IPS-20b (cell line): ENCODE measurements around the gene FGD4.

ENCODE experiments used
- H3K27ac ChIP-seq: one replicate; pipeline ENCODE4 v1.5.1; 2013; ENCODE audit warnings: low read length
- H3K27me3 ChIP-seq: 2 replicates; pipeline ENCODE4 v1.6.1; 2013; ENCODE audit warnings: mild to moderate bottlenecking, low read length, inconsistent platforms; ENCODE audit not compliant: insufficient read depth
- H3K36me3 ChIP-seq: 2 replicates; pipeline ENCODE4 v1.6.1; 2013; ENCODE audit warnings: low read depth, mild to moderate bottlenecking, inconsistent platforms, low read length, moderate library complexity; ENCODE audit not compliant: insufficient read depth
- H3K4me1 ChIP-seq: 2 replicates; pipeline ENCODE4 v1.6.1; 2013; ENCODE audit warnings: mild to moderate bottlenecking, control low read depth, inconsistent platforms, low read length, moderate library complexity; ENCODE audit not compliant: insufficient read depth
- H3K4me3 ChIP-seq: 2 replicates; pipeline ENCODE4 v1.5.1; 2013; ENCODE audit warnings: mild to moderate bottlenecking, low read length, inconsistent platforms
- H3K9ac ChIP-seq: 2 replicates; pipeline ENCODE4 v1.6.1; 2013; ENCODE audit warnings: low read depth, mild to moderate bottlenecking, inconsistent platforms, low read length, moderate library complexity
- H3K9me3 ChIP-seq: 2 replicates; pipeline ENCODE4 v1.6.1; 2013; ENCODE audit warnings: mild to moderate bottlenecking, low read depth, low read length, inconsistent platforms; ENCODE audit not compliant: insufficient read depth

FGD4 gene

DNA sequence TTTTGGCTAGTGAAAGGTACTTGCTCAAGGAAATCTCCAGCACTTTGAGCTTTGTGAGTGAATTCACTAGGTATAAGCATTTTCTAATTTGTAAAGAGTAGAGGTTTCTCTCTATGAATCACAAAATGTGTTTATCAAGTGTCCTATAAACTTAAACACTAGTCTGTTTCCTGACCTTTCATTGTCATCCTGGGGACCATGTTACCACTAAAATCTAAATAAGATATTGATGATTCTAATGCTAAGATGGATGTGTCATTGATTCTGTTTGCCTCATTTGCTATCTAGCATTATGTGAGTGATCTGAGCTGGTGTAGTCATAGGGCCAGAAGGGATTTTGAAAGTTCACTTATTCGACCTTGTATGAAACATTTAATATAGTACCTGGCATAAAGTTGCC is 199.3 kb downstream of the FGD4 start:
- H3K27ac ChIP-seq, result no peak overlapping the region
- H3K4me1 ChIP-seq, result peaks cover 4% of the 10 kb centered on the region; the same call in 1 of the 2 replicates
- H3K4me3 ChIP-seq, result no peak overlapping the region
- H3K9ac ChIP-seq, result no peak overlapping the region
- peaks cover 63% of the 10 kb centered on the region for H3K36me3 ChIP-seq
- H3K27me3 ChIP-seq, result no peaks in the 10 kb centered on the region
- H3K9me3 ChIP-seq, result peaks cover 4% of the 10 kb centered on the region; the same call in 1 of the 2 replicates

DNA sequence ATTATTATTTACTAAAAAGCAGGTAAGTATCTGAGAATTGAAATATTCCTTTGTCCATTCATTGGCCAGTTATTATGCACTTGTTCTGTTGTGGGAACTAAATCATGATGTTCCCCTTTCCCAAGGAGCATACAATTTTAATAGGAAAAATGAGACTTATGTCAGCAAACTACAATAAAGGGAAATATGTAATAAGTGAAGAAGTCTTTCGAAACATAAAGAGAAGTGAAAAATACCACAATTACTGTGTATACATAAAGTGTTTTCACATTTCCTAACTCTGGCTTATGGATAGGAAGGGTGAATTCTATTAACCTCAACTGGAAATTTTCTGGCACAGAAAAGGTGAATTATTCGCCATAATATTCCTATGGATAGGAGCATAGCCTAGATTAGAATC is 201.3 kb downstream of the FGD4 start:
- no peaks in the 10 kb centered on the region for H3K9me3 ChIP-seq
- peaks cover 76% of the 10 kb centered on the region for H3K36me3 ChIP-seq
- H3K4me3 ChIP-seq, result no peak overlapping the region
- no peak overlapping the region for H3K9ac ChIP-seq
- no peak overlapping the region for H3K27ac ChIP-seq
- H3K4me1 ChIP-seq, result peaks cover under 1% of the 10 kb centered on the region
- H3K27me3 ChIP-seq, result no peaks in the 10 kb centered on the region

DNA sequence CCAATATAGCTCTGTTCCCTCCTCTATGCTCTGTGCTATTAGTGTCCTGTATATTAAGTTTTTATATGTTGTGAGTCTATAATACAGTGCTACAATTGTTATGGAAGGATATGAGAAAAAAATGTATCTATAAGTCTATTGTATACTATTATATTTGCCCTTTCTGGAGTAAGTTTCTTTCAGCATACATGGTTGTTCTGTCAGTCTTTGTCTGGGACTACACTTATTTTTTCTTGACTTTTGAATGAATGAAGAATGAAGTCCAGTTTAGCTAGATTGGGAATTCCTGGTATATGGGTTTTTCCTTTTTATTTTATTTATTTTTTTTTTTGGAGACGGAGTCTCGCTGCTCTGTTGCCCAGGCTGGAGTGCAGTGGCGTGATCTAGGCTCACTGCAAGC is 203.7 kb downstream of the FGD4 start:
- no peak overlapping the region for H3K9ac ChIP-seq
- no peaks in the 10 kb centered on the region; the same call in 1 of the 2 replicates for H3K4me1 ChIP-seq
- no peaks in the 10 kb centered on the region for H3K9me3 ChIP-seq
- H3K27ac ChIP-seq, result no peak overlapping the region
- H3K27me3 ChIP-seq, result no peaks in the 10 kb centered on the region
- peaks cover 87% of the 10 kb centered on the region for H3K36me3 ChIP-seq
- no peak overlapping the region for H3K4me3 ChIP-seq

DNA sequence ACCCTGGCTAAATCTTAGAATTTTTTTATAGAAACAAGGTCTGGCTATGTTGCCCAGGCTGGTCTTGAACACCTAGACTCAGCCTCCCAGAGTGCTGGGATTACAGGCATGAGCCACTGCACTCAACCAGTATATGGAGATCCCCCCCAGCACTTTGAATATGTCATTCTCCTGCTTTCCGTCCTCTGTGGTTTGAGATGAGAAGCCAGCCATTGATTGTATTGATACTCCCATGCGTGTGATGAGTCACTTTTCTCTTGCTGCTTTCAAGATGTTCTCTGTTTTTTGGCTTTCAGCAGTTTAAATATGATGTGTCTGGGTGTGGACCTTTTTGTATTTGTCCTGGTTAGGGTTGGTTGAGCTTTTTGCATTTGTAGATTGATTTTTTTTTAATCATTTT is 204.5 kb downstream of the FGD4 start:
- Histone ChIP-seq H3K9ac (no peak overlapping the region), H3K4me1 (no peaks in the 10 kb centered on the region; the same call in 1 of the 2 replicates), H3K27ac (no peak overlapping the region), H3K27me3 (no peaks in the 10 kb centered on the region), H3K9me3 (no peaks in the 10 kb centered on the region), H3K36me3 (peaks cover 86% of the 10 kb centered on the region), H3K4me3 (no peak overlapping the region)

DNA sequence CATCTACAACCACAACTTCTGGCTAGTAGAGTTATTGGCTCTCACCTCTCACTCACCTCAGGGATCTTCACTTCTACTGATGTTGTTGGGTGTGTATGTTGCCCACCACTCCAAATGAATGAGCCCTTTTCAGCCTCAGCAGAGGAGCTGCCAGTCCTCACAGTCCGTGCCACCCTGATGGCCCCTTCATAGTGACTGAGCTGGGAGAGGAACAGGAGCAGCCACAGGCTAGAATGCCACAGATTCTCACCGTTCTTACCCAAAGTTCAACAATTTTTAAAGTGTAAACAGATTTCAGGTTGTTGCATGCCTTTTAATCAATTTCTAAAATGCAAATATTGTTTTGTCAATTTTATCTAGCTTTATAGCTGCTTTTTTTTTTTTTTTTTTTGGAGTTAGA is 205.2 kb downstream of the FGD4 start:
- H3K27me3 ChIP-seq, result no peaks in the 10 kb centered on the region
- no peak overlapping the region for H3K27ac ChIP-seq
- H3K4me1 ChIP-seq, result no peaks in the 10 kb centered on the region; the same call in 1 of the 2 replicates
- H3K9ac ChIP-seq, result no peak overlapping the region
- no peak overlapping the region for H3K4me3 ChIP-seq
- H3K9me3 ChIP-seq, result no peaks in the 10 kb centered on the region
- H3K36me3 ChIP-seq, result peaks cover 91% of the 10 kb centered on the region

GRCh38 chr12:32605326-32606095 is 206.2 kb downstream of the FGD4 start:
- H3K4me1 ChIP-seq, result no peaks in the 10 kb centered on the region; the same call in 1 of the 2 replicates
- H3K9ac ChIP-seq, result no peak overlapping the region
- H3K27me3 ChIP-seq, result no peaks in the 10 kb centered on the region
- no peak overlapping the region for H3K4me3 ChIP-seq
- no peaks in the 10 kb centered on the region for H3K9me3 ChIP-seq
- H3K27ac ChIP-seq, result no peak overlapping the region
- H3K36me3 ChIP-seq, result peaks cover 91% of the 10 kb centered on the region

DNA sequence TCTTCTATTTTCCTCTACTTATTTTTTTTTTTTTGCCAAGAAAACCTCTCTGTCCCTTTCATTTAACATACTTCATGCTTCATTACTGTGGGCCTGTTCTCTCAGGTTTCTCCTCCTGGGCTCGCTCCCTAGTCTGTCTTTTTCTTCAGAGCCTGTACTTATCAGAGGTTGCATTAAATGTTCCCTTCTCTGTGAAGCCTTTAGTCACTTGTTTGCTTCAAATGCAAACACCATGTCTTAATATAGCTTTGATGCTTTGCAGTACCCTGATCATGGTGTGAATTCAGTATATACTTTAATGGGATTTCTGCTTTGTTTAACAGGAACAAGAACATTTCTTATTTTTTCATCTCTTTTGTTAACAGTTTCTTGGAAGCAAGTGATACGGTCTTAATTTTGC is 207.1 kb downstream of the FGD4 start:
- no peak overlapping the region for H3K27ac ChIP-seq
- no peak overlapping the region for H3K4me3 ChIP-seq
- no peak overlapping the region for H3K9ac ChIP-seq
- H3K27me3 ChIP-seq, result no peaks in the 10 kb centered on the region
- no peaks in the 10 kb centered on the region for H3K9me3 ChIP-seq
- peaks cover 91% of the 10 kb centered on the region for H3K36me3 ChIP-seq
- no peaks in the 10 kb centered on the region; the same call in 1 of the 2 replicates for H3K4me1 ChIP-seq

GRCh38 chr12:32609966-32610365 is 210.6 kb downstream of the FGD4 start:
- H3K27ac ChIP-seq, result no peak overlapping the region

DNA sequence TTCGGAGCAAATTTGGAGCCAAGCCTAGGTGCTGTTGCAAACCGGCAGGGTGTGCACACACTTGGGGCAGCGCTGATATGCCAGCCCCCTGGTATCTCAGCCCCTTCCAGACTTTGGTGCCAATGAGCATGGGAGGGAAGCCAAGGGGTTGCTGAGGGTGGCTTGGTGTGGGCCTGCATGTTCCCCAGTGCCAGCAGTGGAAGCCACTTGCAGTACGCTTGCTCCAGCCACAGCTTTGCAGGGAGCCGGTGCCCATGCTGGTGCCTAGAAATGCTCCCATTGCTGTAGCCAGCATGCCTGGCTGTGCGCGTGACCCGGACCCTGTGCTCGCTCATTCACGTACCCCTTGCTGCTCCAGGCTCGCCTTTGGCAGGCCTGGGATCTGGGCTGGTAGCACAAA is 212.6 kb downstream of the FGD4 start:
- H3K4me1 ChIP-seq, result no peaks in the 10 kb centered on the region; the same call in 1 of the 2 replicates
- peaks cover 97% of the 10 kb centered on the region for H3K36me3 ChIP-seq
- H3K4me3 ChIP-seq, result no peak overlapping the region
- no peak overlapping the region for H3K9ac ChIP-seq
- no peak overlapping the region for H3K27ac ChIP-seq
- H3K27me3 ChIP-seq, result no peaks in the 10 kb centered on the region
- H3K9me3 ChIP-seq, result no peaks in the 10 kb centered on the region

More at GRCh38 chr12:32609966-32610365, 210.6 kb downstream of the FGD4 start:
- Histone ChIP-seq H3K36me3 (peaks cover 97% of the 10 kb centered on the region), H3K27me3 (no peaks in the 10 kb centered on the region), H3K4me3 (no peak overlapping the region), H3K9me3 (no peaks in the 10 kb centered on the region), H3K4me1 (no peaks in the 10 kb centered on the region), H3K9ac (no peak overlapping the region)

GRCh38 chr12:32612658-32613614 is 213.6 kb downstream of the FGD4 start:
- Histone ChIP-seq H3K9ac (no peak overlapping the region), H3K36me3 (peaks cover 97% of the 10 kb centered on the region), H3K4me3 (no peak overlapping the region), H3K27ac (no peak overlapping the region), H3K4me1 (no peaks in the 10 kb centered on the region; the same call in 1 of the 2 replicates), H3K27me3 (no peaks in the 10 kb centered on the region), H3K9me3 (no peaks in the 10 kb centered on the region)

DNA sequence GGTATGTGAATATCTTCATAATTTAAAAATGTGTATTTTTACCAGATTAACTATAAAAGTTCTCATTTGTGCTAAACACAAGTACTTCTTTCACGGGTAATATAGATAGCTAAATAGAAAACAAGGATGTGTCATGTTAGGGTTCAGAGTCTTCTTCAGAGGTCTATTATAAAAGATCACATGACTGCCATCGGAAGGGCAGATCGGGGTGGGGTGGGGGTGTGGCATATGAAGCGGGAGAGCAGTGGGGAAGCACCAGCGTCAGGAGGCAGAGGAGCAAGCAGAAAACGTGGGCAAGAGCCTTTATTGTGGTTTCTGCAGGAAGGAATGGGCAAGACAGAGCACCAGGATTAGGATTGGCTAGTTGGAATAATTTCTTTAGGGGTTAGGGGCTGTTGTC is 216.1 kb downstream of the FGD4 start:
- H3K36me3 ChIP-seq, result peaks cover 94% of the 10 kb centered on the region

More for the DNA sequence above, 216.1 kb downstream of the FGD4 start:
- H3K27ac ChIP-seq, result no peak overlapping the region
- H3K4me3 ChIP-seq, result no peak overlapping the region
- H3K27me3 ChIP-seq, result no peaks in the 10 kb centered on the region
- no peaks in the 10 kb centered on the region; the same call in 1 of the 2 replicates for H3K4me1 ChIP-seq
- H3K9ac ChIP-seq, result no peak overlapping the region
- H3K9me3 ChIP-seq, result no peaks in the 10 kb centered on the region
